NCI-H69 (cell line): ENCODE data around the gene COL4A4.

Source experiments
- DNase-seq: peaks from one replicate; lab custom pipeline; 2025; lab: John Stamatoyannopoulos, UW

Gene COL4A4

DNA sequence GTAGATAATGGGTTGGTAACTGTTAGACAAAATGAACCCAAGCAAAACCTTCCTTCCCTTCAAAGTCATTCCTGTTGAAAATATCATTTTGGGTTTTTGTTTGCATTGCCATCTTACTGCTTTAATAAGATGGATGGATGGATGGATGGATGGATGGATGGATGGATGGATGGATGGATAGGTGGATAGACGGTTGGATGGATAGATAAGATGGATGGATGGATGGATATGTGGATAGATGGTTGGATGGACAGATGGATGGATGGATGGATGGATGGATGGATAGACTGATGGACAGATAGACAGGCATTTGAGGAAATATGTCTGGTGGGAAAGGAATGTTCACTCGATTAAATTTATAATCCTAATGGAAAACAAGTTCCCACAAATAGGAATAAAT lies 133.2 kb downstream of the COL4A4 start:
- DNase-seq = no peak

DNA sequence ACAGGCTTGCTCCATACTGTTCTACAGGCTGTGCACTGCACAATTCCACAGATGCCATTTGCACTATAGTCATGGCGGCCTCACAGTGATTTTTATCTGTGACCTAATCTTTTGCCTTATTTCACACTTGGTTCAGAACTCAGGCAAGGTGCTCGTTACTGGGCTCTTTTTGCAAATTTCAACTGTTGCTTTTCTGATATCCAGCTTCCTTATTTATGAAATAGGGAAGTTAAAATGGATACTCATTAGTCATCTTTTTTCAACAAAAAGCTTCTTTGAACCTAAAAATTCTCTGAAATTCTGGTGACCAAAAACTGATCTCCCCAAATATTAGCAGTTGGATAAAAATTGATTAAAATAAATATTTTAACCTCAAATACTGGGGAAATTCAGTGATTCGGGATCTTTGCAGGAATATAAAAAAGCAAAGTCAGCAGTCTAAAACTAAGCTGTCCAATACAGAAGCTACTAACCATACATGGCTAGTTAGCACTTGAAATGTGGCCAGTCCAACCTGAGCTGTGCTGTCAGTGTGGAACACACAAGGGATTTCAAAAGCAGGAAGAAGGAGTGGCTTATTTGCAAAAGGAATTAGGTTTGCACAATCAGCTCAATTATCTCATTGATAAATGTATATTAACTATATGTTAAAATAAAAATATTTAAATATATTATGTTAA lies 134.4 kb downstream of the COL4A4 start:
- peak; percentile 3 for DNase-seq

DNA sequence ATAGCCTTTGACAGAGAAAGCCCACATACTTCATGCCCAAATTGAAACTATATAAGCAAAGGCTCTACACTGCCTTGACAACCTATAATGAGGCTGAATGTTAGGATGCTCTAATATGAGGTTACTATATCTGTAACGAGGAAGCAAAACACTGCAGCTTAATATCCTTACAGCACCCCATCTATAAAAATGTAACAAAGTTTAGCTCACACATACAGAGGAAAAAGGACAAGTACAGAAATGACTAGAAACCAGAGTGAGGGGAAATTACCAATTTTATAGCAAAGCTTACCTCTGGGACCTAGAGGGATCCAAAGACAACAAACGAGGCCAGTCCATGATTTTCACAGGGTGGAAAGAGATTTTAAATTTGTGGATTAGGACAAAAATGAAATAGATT lies 138.5 kb downstream of the COL4A4 start:
- DNase-seq = no peak

DNA sequence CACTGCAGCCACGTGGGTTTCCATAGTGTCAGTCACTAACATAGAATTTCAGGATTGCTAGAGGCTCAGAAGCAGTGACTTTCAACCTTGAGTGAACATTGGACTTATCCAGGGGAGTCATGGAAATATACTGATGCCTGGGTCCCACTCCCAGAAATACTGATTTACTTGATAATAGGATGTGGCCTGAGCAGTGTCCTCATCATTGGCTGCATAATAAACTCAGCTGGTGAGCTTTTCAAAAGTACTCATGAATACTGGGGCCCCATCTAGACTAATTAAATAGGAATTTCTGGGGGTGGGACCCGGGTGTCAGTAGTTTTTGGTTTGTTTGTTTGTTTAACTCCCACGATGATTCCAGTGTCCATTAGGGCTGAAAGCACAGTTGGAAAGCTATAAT lies 141.4 kb downstream of the COL4A4 start:
- no peak for DNase-seq

DNA sequence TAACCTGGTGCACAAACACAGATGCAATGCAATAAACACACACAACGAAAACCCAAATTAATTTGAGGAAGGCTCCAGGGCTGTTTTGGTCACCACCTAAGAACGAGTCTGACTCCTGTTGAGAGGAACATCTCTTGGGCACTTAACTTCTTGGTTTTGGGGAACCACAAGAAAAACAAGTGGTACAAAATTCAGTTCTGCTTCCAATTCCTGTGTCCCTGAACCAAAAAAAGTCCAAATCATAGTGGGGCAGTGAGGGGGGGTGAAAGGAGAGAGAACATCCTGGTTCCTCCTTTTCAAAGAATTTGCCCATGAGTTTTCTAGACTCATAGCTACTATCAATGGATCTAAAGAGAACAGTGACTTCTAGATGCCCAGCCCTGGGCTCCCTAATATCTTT lies 143.6 kb downstream of the COL4A4 start:
- DNase-seq = no peak

DNA sequence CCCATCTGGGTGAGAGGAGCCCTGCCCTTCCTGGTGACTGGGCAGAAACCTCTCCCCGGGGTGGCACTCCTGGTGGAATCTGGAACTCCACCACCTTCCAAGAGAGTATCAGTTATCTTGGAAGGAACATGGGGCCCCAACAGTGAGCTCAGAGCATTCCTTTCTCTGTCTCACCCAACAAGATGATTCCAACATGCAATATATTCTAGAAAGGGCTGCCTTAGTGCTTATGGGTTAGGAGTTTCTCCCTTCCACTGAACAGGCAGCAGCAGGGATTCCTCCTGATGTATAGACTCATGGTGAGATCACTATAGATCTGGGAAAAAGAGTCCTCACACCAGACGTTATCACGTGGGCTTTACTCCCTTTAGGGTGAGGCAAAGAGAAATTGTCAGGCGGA lies 147.1 kb downstream of the COL4A4 start:
- DNase-seq = no peak

DNA sequence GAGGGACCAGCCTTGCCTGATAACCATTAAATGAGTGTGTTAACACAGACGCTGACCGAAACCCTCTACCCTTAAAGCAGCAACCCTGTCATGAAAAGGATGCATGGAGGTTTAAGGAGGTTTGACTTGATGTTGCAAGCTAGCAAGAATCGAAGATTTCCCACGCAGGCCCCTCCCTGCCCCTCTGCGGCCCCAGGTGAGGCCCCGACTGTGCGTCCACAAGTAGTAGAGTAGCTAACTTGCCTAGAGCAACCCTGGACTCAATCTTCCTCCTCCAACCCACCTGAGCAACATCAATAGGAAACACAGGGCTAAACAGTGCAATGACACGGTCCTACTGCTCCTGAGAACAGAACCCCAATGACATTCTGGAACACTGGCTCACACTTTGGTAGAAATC lies 150.1 kb downstream of the COL4A4 start:
- no peak for DNase-seq

DNA sequence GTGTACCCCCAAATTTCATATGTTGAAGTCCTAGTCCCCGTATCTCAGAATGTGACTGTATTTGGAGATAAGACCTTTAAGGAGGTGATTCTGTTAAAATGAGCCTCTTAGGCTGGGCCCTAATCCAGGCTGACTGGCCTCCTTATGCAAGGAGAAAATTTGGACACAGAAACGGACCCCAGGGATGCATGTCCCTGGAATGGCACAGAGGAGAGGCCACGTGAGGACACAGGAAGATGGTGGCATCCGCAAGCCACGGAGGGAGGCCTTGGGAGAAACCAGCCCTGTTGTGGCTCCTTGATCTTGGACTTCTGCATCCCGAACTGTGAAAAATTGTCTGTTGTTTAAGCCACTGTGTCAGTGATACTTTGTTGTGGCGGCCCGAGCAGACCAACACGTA lies 150.7 kb downstream of the COL4A4 start:
- no peak for DNase-seq

DNA sequence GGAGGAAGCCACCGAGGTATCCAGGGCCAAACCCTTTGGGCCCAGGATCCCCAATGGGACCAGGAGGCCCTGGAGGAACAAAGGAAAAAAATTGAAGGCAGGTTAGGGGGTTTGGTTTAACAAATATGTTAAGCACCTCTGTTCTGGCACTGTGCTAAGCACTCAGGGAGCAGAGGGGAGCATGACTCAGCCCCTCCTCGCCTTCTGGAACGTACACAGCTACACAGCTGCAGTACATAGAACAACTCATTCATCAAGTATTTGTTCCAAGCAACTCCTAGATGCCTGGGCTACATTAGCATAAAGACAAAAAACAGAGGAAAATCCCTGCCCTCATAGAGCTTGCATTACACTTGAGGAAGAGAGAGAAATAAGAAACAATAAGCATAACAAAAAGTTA lies 153.6 kb downstream of the COL4A4 start:
- DNase-seq = no peak

DNA sequence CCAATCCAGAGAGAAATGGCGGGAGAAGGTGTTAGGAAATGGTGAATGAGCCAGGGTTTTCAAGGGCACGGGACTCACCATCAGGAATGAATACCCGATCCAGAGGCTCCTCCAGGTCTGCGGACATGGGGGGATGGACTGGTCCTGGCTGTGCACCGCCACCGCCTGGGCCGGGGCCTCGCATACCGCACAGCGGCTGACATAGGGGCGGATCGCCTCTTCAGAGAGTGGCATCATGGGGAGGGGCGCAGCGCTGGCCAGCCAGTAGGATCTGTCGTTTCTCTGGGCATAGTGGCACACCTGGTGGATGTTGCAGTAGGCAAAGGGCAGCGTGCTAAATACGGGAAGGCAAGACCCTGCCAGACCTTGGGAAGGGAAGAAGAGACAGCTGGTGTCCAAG lies 156.1 kb downstream of the COL4A4 start:
- DNase-seq = no peak

DNA sequence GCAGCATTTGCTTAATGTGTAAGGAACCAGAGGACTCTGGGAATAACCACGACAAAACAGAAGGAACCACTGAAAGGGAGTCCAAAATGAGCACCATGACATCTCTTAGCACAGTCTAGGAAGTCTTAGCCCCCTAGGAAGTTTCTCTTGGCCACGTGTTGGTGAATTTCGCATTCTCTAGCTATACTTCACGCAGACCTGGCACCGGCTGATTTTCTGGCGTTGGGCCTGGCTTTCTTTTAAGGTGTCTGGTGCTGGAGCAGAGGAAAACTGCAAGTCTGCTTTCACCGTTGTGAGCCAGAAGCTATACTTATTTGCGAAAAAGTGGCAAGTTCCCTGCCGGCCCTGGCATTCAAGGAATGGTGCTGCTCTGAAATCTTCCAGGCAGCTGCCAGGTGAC lies 156.9 kb downstream of the COL4A4 start:
- DNase-seq = no peak

DNA sequence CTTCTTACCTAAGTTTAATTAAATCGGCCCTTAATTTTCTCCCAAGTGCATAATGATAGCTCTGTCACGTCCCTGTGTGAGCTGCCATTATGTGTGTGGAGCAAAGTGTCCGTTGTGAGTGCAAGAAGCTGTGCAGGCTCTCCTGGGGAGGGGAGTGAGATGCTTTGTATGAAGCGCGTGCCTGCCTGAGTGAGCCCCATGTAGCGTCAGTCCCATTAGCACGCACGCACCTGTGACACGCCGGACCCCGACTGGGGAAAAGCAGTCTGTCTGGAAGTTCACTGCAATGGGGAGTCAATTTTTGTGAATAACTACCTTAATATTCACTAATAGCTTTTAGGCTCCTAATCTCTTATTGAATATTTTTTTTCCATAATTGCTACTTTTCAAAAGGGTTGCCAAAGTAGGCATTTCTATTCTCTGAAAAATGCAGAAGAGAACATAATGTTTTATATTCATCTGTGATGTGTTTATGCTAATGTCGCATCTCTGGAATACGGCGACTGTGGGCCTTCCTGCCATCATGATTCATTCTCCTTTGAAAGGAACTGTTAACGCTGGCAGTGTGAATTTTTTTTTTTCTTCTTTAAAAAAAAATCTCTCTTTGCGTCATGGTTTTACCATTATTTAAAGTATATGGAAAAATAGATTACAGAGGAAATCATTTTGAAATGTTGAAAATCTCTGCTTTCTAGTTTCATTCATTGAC lies 157.7 kb downstream of the COL4A4 start:
- peak; percentile 91 for DNase-seq

DNA sequence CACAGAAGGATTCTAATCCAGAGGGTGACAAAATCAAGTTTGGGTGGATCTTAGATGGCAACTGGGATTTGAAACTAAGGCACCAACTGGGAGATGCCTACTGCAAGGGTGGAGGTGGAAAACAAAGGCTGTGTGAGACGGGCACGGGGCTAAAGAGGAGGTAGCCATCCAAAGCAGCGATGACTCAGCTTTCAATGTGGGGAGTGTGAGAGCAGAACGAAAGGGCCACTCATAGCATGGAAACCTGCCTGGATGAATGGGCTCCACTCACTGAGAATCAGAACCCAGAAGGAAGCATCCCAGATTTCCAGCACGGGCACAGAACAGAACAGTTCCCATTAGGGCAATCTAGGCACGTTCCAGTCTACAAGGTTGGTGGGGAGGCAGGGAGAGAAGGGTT lies 159.5 kb downstream of the COL4A4 start:
- DNase-seq = peak; percentile 17

DNA sequence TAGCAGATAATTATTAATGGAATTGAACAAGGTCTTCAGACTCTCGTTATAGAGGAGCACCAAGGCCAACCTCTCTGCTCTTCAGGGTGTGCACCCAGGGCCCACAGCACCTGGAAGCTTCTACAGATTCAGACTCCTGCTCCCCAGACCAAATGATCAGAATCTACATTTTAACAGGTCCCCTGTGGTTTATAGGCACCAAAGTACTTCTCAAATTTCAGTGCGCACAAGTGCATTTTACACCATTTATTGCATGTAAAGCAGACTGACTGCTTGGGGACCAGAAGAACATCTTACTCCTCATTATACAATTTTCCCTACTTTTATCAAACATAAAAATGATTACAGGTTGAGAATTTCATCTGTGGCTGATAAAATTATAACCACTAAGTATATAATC lies 163.9 kb downstream of the COL4A4 start:
- DNase-seq = peak; percentile 12

DNA sequence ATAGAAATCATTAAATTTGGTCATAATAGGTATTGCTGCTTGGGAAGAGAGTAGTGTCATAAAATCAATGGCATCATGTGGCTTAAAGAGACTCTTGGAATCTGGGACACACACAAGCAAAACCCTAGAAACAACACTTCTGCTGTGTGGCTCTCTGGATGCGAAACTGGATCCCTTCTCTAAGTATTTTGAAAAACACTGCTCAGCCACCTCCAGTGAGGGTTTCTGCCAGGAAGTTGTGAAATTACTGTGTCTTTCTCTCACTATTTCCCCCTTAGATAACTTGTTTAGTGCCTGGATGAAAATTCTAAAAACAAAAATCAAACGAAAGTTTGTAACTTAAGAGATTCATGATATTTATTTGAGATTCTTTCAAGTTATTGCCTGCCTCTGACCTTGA lies 164.3 kb downstream of the COL4A4 start:
- no peak for DNase-seq

DNA sequence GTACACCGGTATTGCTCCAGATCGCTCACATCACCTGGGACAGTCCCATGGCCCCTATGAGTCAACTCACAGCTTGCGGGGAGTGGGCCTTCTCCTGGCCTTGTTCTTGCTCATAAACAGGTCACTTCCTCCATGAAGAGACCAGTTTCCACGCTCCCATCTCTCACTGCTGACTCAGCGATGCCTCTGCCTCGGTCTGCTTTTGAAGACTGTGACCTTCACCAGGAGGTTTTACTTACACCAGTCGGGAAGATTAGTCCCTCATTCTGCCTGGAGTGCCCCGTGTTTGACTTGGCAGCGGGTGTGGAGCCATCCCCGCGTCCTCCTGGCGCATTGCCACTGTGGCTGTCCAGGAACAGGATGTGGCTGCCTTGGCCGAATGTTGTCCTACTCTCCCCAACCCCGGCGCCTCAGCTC lies 168.4 kb downstream of the COL4A4 start:
- DNase-seq = peak; percentile 90

DNA sequence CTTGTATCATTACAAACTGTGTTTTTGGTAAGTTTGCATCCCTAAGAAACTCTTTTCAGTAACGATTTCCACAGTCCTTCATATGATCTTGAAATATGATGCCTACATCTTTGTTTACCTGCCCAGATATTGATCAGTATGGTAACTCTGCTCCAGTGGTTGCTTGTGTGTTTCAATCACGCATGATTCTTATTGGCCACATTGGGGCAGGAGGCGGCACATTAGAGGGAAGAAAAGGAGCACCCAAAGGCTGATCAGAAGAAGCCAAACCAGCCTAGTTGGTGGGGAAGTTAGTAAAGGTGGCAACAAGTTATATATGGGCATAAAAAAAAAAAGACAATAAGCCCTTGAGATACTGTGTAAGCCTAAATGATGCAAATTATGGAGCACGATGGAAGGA lies 169.2 kb downstream of the COL4A4 start:
- no peak for DNase-seq

DNA sequence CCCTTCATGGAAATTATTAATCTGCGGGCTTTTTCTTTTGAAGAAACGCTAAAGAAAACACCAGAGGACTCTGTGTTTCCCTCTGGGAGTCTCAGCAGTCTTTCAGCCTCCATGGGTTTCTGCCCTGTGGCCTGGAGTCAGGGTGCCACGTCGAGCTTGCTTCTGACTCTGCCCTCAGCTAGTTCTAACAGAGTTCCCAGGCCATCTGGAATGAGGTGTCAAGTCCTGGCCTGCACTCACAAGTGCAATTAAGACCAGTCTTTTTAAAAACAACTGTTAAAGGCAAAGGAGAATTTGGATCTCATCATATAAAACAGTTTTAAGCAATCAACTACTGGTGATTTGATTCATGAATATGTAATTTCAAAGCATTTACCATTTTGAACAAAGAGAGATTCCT lies 170.8 kb downstream of the COL4A4 start:
- DNase-seq = no peak

DNA sequence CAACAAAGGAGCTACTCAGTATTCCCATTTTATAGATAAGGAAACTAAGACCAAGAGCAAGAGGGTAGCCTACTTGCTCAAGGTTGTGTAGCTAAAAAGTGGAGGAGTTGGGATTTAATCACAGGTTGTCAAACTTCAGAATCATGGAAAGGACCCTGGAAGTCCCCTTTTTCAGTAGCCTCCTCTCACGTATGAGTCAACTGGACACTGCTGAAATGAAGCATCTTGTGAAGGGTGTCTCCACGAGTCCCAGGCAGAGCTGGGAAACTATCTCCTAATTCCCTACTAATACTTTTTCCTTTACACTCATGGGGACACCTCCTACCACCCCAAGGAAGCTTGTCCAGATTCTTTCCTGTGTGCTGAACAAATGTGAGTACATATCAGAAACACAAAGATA lies 172.3 kb downstream of the COL4A4 start:
- DNase-seq = no peak

DNA sequence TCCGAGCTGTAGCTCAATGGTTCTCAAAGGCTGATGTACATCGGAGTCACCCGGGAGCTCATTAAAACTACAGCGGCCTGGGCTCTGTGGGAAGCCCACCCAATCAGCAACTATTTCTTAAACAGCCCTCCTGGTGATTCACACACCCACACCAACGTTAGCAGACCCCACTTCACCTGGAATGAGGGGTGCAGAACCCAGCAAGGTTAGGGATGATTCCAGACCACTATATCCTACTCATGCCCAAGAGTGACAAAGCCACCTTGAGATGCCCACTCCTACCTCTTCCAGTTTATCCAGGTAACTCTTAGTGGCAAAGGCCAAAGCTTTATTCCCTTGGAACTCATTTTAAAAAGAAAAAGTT lies 178.4 kb downstream of the COL4A4 start:
- DNase-seq = no peak

DNA sequence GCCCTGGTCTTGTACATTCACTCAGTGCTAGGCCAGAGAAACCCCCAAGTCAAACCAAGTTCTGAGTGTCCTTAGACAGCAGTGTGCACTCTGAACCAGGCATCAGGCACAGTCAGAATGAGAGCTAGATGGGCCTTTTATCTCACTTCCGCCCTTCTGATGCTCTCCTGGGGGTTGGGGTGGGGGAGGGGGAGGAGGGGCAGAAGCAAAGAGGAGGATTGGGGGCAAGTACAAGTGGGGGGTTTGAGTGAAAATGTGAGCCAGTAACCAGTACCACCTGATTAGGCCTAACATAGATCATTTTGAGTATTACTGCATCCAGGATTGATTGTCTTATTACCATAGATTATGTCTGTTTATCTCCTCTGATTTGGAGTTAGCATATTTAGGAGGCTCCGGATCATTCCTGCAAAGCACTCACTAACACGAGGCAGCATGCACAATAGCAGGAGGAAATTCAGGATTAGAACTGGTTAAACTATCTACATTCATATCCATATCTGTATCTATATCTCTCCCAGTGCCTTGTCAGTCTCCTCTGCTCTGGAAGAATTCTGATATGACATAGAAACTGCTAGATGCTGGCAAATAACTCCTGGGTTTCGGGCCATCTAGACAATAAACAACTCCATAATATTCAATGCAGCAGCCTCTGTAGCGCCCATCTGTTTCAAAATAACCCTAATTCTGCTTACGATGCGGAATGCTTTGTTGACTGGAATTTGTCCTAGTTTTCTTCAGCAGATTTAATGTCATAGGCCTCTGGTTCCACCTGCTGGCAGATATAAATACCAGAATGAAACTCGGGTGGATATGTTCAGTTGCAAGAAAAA lies 179.0 kb downstream of the COL4A4 start:
- DNase-seq = peak; percentile 57

DNA sequence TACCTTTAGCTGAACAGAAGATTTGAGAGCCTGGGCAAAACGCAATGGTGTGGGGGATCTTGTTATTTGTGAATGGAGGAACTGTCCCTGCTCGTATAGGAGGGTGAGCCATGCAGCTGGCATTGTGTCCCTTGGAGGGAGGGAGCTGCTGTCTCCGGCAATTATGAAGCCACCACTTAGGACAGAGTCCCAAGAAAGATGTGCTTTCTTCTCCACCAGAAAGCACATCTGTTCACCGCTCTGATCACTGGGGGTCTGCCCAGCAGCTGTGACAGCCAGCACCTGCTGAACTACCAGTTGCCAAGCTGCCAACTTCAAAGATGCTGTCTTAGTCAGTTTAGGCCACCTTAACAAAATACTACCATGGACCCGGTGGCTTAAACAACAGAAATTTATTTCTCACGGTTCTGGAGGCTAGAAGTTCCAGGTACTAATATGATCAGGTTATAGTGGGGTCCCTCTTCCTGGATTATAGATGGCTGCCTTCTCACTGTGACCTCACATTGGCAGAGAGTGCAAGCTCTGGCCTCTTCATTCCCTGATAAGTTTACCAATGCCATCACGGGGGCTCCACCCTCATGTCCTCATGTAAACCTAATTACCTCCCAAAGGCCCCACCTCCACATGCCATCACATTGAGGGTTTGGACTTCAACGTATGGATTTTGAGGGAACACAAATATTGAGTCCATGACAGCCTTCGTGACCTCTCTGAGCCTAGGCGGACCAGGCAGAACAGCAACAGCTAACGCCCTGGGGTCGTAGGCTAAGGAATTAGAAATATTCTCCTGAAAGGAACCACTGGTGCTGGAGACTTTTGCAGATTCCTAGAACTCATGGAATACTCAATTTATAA lies 179.9 kb downstream of the COL4A4 start:
- DNase-seq = no peak
